HTERT RPE-1 (cell line): Measurements from ENCODE around the gene GTF2IRD1.
"Not testable (repeated sequence)": the region's sequence is repeated elsewhere in the genome, so short reads cannot be mapped to it uniquely, and the experiment has no call there.

Experiments used
- in situ Hi-C: fragments of 300-500 bp; cut with MboI; formaldehyde crosslinking; loops from 4 replicates; pipeline ENCODE4 v1.14.3; 2020; ENCODE audit warnings: low sequenced_read_pairs

GTF2IRD1 gene

GRCh38 chr7:74430961-74431466, 22.7 kb upstream of the GTF2IRD1 start:
- in situ Hi-C loops: no loop called here

- in situ Hi-C loops: not testable (repeated sequence)
Observed at GRCh38 chr7:74437291-74437571, 16.5 kb upstream of the GTF2IRD1 start.

GRCh38 chr7:74438327-74438726, 15.4 kb upstream of the GTF2IRD1 start:
- in situ Hi-C loops: no loop called here

GRCh38 chr7:74439541-74439940, 14.2 kb upstream of the GTF2IRD1 start:
- in situ Hi-C loops: no loop called here

GRCh38 chr7:74440143-74440542, 13.6 kb upstream of the GTF2IRD1 start:
- in situ Hi-C loops: not testable (repeated sequence)

GRCh38 chr7:74441801-74442200, 11.9 kb upstream of the GTF2IRD1 start:
- in situ Hi-C loops: no loop called here

- in situ Hi-C loops: no loop called here
Observed at GRCh38 chr7:74443543-74444247, 10.0 kb upstream of the GTF2IRD1 start.

- in situ Hi-C loops: no loop called here
Observed at GRCh38 chr7:74449144-74449543, 4.6 kb upstream of the GTF2IRD1 start.

GRCh38 chr7:74449809-74450397, 3.8 kb upstream of the GTF2IRD1 start:
- in situ Hi-C loops: no loop called here

- in situ Hi-C loops: no loop called here
Observed at GRCh38 chr7:74452748-74453321, 871 bp upstream of the GTF2IRD1 start.

GRCh38 chr7:74454021-74454924, 567 bp downstream of the GTF2IRD1 start:
- in situ Hi-C loops: no loop called here

GRCh38 chr7:74454925-74455288, 1.2 kb downstream of the GTF2IRD1 start:
- in situ Hi-C loops: no loop called here

- in situ Hi-C loops: no loop called here
Observed at GRCh38 chr7:74455291-74455804, 1.6 kb downstream of the GTF2IRD1 start.

- in situ Hi-C loops: no loop called here
Observed at GRCh38 chr7:74455928-74456327, 2.2 kb downstream of the GTF2IRD1 start.

GRCh38 chr7:74457007-74457406, 3.3 kb downstream of the GTF2IRD1 start:
- in situ Hi-C loops: no loop called here

GRCh38 chr7:74461970-74462706, 8.4 kb downstream of the GTF2IRD1 start:
- in situ Hi-C loops: no loop called here

GRCh38 chr7:74462707-74463100, 9.0 kb downstream of the GTF2IRD1 start:
- in situ Hi-C loops: no loop called here

GRCh38 chr7:74464931-74465886, 11.5 kb downstream of the GTF2IRD1 start:
- in situ Hi-C loops: no loop called here

- in situ Hi-C loops: no loop called here
Observed at GRCh38 chr7:74466196-74466813, 12.6 kb downstream of the GTF2IRD1 start.
